Heart left ventricle (tissue), 13 donors: ENCODE results near the gene TCFL5.

Experiments used
- CTCF ChIP-seq, 12 donors: fragments of 200-600 bp; sonication (generic) in 4 of 12; IDR thresholded peaks; one replicate each; pipeline versions ENCODE4 v1.5.0 to v1.8.0; 2018 to 2022; ENCODE audit warnings: antibody characterized with exemption in 12 of 12, mild to moderate bottlenecking in 5 of 12
- POLR2A ChIP-seq, 2 donors: fragments of 450-650 bp; IDR thresholded peaks; one replicate each; pipeline ENCODE4 v1.6.1; 2017; ENCODE audit warnings: antibody characterized with exemption in 2 of 2, mild to moderate bottlenecking in 2 of 2, moderate library complexity in 2 of 2
- donor health status: ischemic (EF 13 %, LVEDD 7.1; RV severe dilation, severe dysfunction).
- donor health status: DM: no; HTN: yes; CAD: no.
- donor health status: DM: no; HTN: no; CAD: no.
- donor health status: ischemic (EF 25% LVEDD 6.9; RV normal size, moderate dysfunction).
- donor health status: ischemic (EF 25% LVEDD 5.7; RV mildly dilated, moderate dysfunction).
- donor health status: ischemic (EF 35%, LVEDD 5.7; RV mildly dilated, moderate dysfunction).
- donor health status: nonischemic (EF 11% LVEDD 7.7; RV severe dilation, severe dysfunction).
- donor health status: DM: yes; HTN: yes; CAD: no.
- donor health status: PGD.
- donor health status: ischemic (EF 29% LVEDD 5.4; RV normal size, mild dysfunction).
- donor health status: nonischemic (EF 23%, LVEDD 6.1; RV moderate dilation, normal function).

- TF ChIP-seq CTCF (IDR thresholded peaks at IDR 0.05) = no peak
- TF ChIP-seq POLR2A (IDR thresholded peaks at IDR 0.05) = no peak
Observed at GRCh38 chr20:62876902-62877816, 15.5 kb upstream of the TCFL5 start.
